GM23338 (cell line): ENCODE data around the gene MAST3.

Experiments
- CREB1 ChIP-seq: fragments of 250-450 bp; sonication (Bioruptor Pico); IDR thresholded peaks from 2 replicates; pipeline ENCODE4 v1.5.0; 2020; ENCODE audit warnings: low read depth, mild to moderate bottlenecking, moderate library complexity
- EZH2 ChIP-seq: fragments of 200-600 bp; sonication (generic); IDR thresholded peaks from one replicate; pipeline ENCODE4 v1.8.0; 2017; ENCODE audit warnings: antibody characterized with exemption, mild to moderate bottlenecking, low read depth; ENCODE audit not compliant: unreplicated experiment
- TF ChIP-seq, protein P1 (sequence below), 2 experiments: fragments of 200-600 bp in 1 of 2; sonication (generic) in 1 of 2; conservative IDR thresholded peaks; 2 replicates each; pipeline versions ENCODE4 v1.5.1 to v1.6.1; 2016 to 2017; ENCODE audit warnings: antibody characterized with exemption in 2 of 2, low read depth in 2 of 2, mild to moderate bottlenecking in 2 of 2, moderate library complexity in 1 of 2

DNA sequence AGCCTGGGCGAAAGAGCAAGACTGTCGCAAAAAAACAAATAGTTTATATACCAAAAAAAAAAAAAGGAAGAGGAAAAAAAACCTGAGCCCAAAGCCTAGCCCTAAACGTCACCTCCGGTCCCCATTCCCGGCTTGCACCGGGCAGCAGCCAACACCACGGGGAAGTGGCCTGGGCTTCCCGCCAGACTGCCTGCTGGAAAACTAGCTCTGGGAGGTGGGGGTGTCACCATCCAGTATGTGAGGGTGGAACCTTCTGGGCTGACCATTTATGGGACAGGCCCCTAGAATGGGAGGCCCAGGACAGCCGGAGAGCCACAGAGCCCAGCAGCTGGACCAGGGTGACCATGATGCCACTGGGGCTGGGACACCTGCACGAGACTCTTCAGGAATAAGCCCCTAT lies 48.2 kb upstream of the MAST3 start:
- TF ChIP-seq, protein P1, sequence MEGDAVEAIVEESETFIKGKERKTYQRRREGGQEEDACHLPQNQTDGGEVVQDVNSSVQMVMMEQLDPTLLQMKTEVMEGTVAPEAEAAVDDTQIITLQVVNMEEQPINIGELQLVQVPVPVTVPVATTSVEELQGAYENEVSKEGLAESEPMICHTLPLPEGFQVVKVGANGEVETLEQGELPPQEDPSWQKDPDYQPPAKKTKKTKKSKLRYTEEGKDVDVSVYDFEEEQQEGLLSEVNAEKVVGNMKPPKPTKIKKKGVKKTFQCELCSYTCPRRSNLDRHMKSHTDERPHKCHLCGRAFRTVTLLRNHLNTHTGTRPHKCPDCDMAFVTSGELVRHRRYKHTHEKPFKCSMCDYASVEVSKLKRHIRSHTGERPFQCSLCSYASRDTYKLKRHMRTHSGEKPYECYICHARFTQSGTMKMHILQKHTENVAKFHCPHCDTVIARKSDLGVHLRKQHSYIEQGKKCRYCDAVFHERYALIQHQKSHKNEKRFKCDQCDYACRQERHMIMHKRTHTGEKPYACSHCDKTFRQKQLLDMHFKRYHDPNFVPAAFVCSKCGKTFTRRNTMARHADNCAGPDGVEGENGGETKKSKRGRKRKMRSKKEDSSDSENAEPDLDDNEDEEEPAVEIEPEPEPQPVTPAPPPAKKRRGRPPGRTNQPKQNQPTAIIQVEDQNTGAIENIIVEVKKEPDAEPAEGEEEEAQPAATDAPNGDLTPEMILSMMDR (conservative IDR thresholded peaks at IDR 0.05; ENCODE audit: low read depth in 2 of 2), result no peak
- TF ChIP-seq EZH2 (no peak), CREB1 (CRISPR knock-in tag) (no peak)
